Caco-2 (cell line): ENCODE measurements around the gene DDX54. TPM values are rescaled to one million over a fixed set of nuclear protein-coding genes. Genes with fewer than 3 reads are reported as not detected.
A peak's percentile ranks its signal among the peaks of the same experiment; 100 is the strongest.

Source experiments
- BruUV-seq: library from RNA; stranded (reverse); fragments of 400-500 nt; replicated peaks from 2 replicates; lab custom pipeline; 2021; lab: Mats Ljungman, UMichigan
- CTCF ChIA-PET: fragments of 300-600 bp; sonication (Branson Sonifier 250); formaldehyde crosslinking; loops from one replicate; lab custom pipeline; 2022; ENCODE audit warnings: antibody characterized with exemption; lab: Charles Lee
- POLR2A ChIA-PET: fragments of 300-600 bp; sonication (Branson Sonifier 250); formaldehyde crosslinking; loops from one replicate; lab custom pipeline; 2022; ENCODE audit warnings: antibody characterized with exemption; lab: Charles Lee
- DNase-seq, 2 experiments: peaks; one replicate each; pipeline versions ENCODE4 v3.0.0 to v3.0.0-alpha.2; 2020 to 2022
- H3K27me3 ChIP-seq: replicated peaks from 2 replicates; pipeline ENCODE4 v1.6.0; 2011; ENCODE audit warnings: low read length; ENCODE audit not compliant: control insufficient read depth, insufficient read depth
- H3K36me3 ChIP-seq: 2 replicates; pipeline ENCODE4 v1.5.1; 2011; ENCODE audit warnings: low read length; ENCODE audit not compliant: control insufficient read depth, insufficient read depth
- H3K4me1 ChIP-seq: fragments of 250-450 bp; sonication (Bioruptor Pico); 2 replicates; pipeline ENCODE4 v1.5.1; 2020; ENCODE audit warnings: mild to moderate bottlenecking
- H3K4me3 ChIP-seq: 2 replicates; pipeline ENCODE4 v1.5.1; 2011; ENCODE audit warnings: low read depth, mild to moderate bottlenecking, control low read depth, low read length
- H3K9me3 ChIP-seq: fragments of 250-450 bp; sonication (Bioruptor Pico); 2 replicates; pipeline ENCODE4 v1.5.1; 2020; ENCODE audit warnings: mild to moderate bottlenecking, moderate library complexity
- H3K27ac Mint-ChIP-seq: one replicate; pipeline ENCODE4 v1.8.0; 2022; ENCODE audit warnings: mixed read lengths; ENCODE audit not compliant: unreplicated experiment
- H3K27me3 Mint-ChIP-seq: one replicate; pipeline ENCODE4 v1.8.0; 2022; ENCODE audit warnings: mixed read lengths; ENCODE audit not compliant: insufficient read depth, unreplicated experiment
- H3K36me3 Mint-ChIP-seq: one replicate; pipeline ENCODE4 v1.8.0; 2022; ENCODE audit warnings: mild to moderate bottlenecking, mixed read lengths; ENCODE audit not compliant: insufficient read depth, unreplicated experiment
- H3K4me1 Mint-ChIP-seq: one replicate; pipeline ENCODE4 v1.8.0; 2022; ENCODE audit warnings: low read depth, mixed read lengths; ENCODE audit not compliant: unreplicated experiment
- H3K4me3 Mint-ChIP-seq: one replicate; pipeline ENCODE4 v1.8.0; 2022; ENCODE audit warnings: mild to moderate bottlenecking, moderate library complexity, mixed read lengths; ENCODE audit not compliant: unreplicated experiment
- H3K9me3 Mint-ChIP-seq: one replicate; pipeline ENCODE4 v1.8.0; 2022; ENCODE audit warnings: mixed read lengths; ENCODE audit not compliant: unreplicated experiment
- CTCF ChIP-seq, 2 experiments: fragments of 200-600 bp in 1 of 2; IDR thresholded peaks; 1 replicate in 1 of 2; 2 replicates in 1 of 2; pipeline versions ENCODE4 v1.5.1 to v1.8.0; 2011 to 2022; ENCODE audit warnings: antibody characterized with exemption in 1 of 2, control low read depth in 1 of 2, inconsistent platforms in 1 of 2, low read depth in 1 of 2, low read length in 1 of 2, mild to moderate bottlenecking in 1 of 2, moderate library complexity in 1 of 2; ENCODE audit not compliant: insufficient read depth in 1 of 2, severe bottlenecking in 1 of 2, unreplicated experiment in 1 of 2
- intact Hi-C: fragments of 100-400 bp; cut with micrococcal nuclease; formaldehyde crosslinking; loops from one replicate; pipeline ENCODE4 v1.10.0; 2022; ENCODE audit not compliant: unreplicated experiment
- total RNA-seq: library from RNA; stranded (reverse); gene quantifications from 2 replicates; pipeline ENCODE4 v1.2.3, GENCODE V29; 2022

The DDX54 gene
- total RNA-seq, 1 experiment from 2014 or later: 110 TPM

GRCh38 chr12:113136990-113137511 lies 48.2 kb downstream of the DDX54 start:
- Histone ChIP-seq H3K4me3 (no peak overlapping the region), H3K36me3 (no peaks in the 10 kb centered on the region), H3K4me1 (no peaks in the 10 kb centered on the region; the same call in 1 of the 2 replicates), H3K9me3 (no peaks in the 10 kb centered on the region), H3K27me3 (no peaks in the 10 kb centered on the region)
- Mint-ChIP-seq H3K4me1 (no peaks in the 10 kb centered on the region), H3K27ac (no peak overlapping the region), H3K36me3 (no peaks in the 10 kb centered on the region), H3K4me3 (no peak overlapping the region), H3K27me3 (no peaks in the 10 kb centered on the region), H3K9me3 (no peaks in the 10 kb centered on the region)
- BruUV-seq: no TSS peak
- intact Hi-C loops: no loop called here
- CTCF ChIA-PET: interaction anchor here (0.5 kb wide), 1 partner anchor 613 kb away, joined by 3 read pairs; no protein-coding TSS in a partner anchor
- no peak for DNase-seq
- POLR2A ChIA-PET: no interaction called here
- TF ChIP-seq CTCF (IDR thresholded peaks at IDR 0.05; ENCODE audit: insufficient read depth in 1 of 2, low read depth in 1 of 2, low read length in 1 of 2, severe bottlenecking in 1 of 2, unreplicated experiment in 1 of 2): no peak

GRCh38 chr12:113136128-113136989 lies 48.9 kb downstream of the DDX54 start:
- no peaks in the 10 kb centered on the region for H3K9me3 Mint-ChIP-seq
- intact Hi-C loops: no loop called here
- H3K4me1 ChIP-seq: no peaks in the 10 kb centered on the region; the same call in 1 of the 2 replicates
- H3K9me3 ChIP-seq: no peaks in the 10 kb centered on the region
- peak overlapping the region; percentile 60 for H3K4me3 Mint-ChIP-seq
- TF ChIP-seq CTCF (IDR thresholded peaks at IDR 0.05; ENCODE audit: insufficient read depth in 1 of 2, low read depth in 1 of 2, low read length in 1 of 2, severe bottlenecking in 1 of 2, unreplicated experiment in 1 of 2): no peak
- no peaks in the 10 kb centered on the region for H3K27me3 ChIP-seq
- no peak overlapping the region for H3K27ac Mint-ChIP-seq
- H3K4me3 ChIP-seq: no peak overlapping the region
- no peaks in the 10 kb centered on the region for H3K4me1 Mint-ChIP-seq
- ChIA-PET POLR2A (no interaction called here), CTCF (interaction anchor here (0.5 to 1.1 kb wide), 2 partner anchors 17 to 613 kb away, joined by 3 to 4 read pairs; no protein-coding TSS in a partner anchor)
- no peaks in the 10 kb centered on the region for H3K27me3 Mint-ChIP-seq
- no peaks in the 10 kb centered on the region for H3K36me3 Mint-ChIP-seq
- no peaks in the 10 kb centered on the region for H3K36me3 ChIP-seq
- BruUV-seq: no TSS peak
- no peak for DNase-seq
